Natural killer cell (primary cell): ENCODE measurements around the gene KCNB1. TPM values are rescaled to one million over a fixed set of nuclear protein-coding genes. Genes with fewer than 3 reads are reported as not detected.

ENCODE experiments used
- ATAC-seq, 3 donors: fragments of 150-1000 bp in 2 of 3; fragments of 200-7000 bp in 1 of 3; cut with Tn5 transposase; 1 replicate in 1 of 3; 2 replicates in 2 of 3; pipeline ENCODE4 v1.10.0; 2021; ENCODE audit warnings: mild to moderate bottlenecking in 2 of 3, moderate library complexity in 2 of 3
- DNase-seq, 2 donors: peaks; one replicate each; pipeline versions ENCODE4 v3.0.0 to v3.0.0-alpha.2; 2013 to 2021; ENCODE audit warnings: mixed read lengths in 1 of 2
- H3K27ac ChIP-seq: one replicate; pipeline ENCODE4 v1.5.1; 2013; ENCODE audit warnings: mild to moderate bottlenecking, low read length
- H3K27me3 ChIP-seq: one replicate; pipeline ENCODE4 v1.6.1; 2013; ENCODE audit warnings: low read length; ENCODE audit not compliant: control insufficient read depth, insufficient read depth
- H3K36me3 ChIP-seq: one replicate; pipeline ENCODE4 v1.6.1; 2013; ENCODE audit warnings: low read length; ENCODE audit not compliant: control insufficient read depth, insufficient read depth
- H3K4me1 ChIP-seq: one replicate; pipeline ENCODE4 v1.6.1; 2013; ENCODE audit warnings: low read length; ENCODE audit not compliant: control insufficient read depth, insufficient read depth
- H3K4me3 ChIP-seq: one replicate; pipeline ENCODE4 v1.5.1; 2013; ENCODE audit warnings: low read length
- H3K9me3 ChIP-seq: one replicate; pipeline ENCODE4 v1.6.1; 2013; ENCODE audit warnings: low read length; ENCODE audit not compliant: control insufficient read depth, insufficient read depth
- H3K27ac Mint-ChIP-seq, 2 donors: one replicate each; pipeline ENCODE4 v1.8.0; 2022; ENCODE audit warnings: mild to moderate bottlenecking in 2 of 2, mixed read lengths in 2 of 2, moderate library complexity in 1 of 2
- H3K27me3 Mint-ChIP-seq, 2 donors: one replicate each; pipeline ENCODE4 v1.8.0; 2022; ENCODE audit warnings: low read depth in 2 of 2, mixed read lengths in 2 of 2
- H3K36me3 Mint-ChIP-seq: one replicate; pipeline ENCODE4 v1.8.0; 2022; ENCODE audit warnings: mixed read lengths
- H3K4me1 Mint-ChIP-seq, 2 donors: one replicate each; pipeline ENCODE4 v1.8.0; 2022; ENCODE audit warnings: mixed read lengths in 2 of 2
- H3K4me3 Mint-ChIP-seq: one replicate; pipeline ENCODE4 v1.8.0; 2022; ENCODE audit warnings: mild to moderate bottlenecking, moderate library complexity, mixed read lengths
- H3K9me3 Mint-ChIP-seq, 2 donors: one replicate each; pipeline ENCODE4 v1.8.0; 2022; ENCODE audit warnings: mixed read lengths in 2 of 2
- CTCF ChIP-seq: fragments of 200-600 bp; IDR thresholded peaks from one replicate; pipeline ENCODE4 v1.8.0; 2022; ENCODE audit warnings: antibody characterized with exemption
- WGBS: methylation state at CpG from one replicate; pipeline ENCODE4 v1.1.7; 2013; ENCODE audit warnings: missing lambda C conversion rate; ENCODE audit not compliant: insufficient coverage; 5-methylcytosine and 5-hydroxymethylcytosine counted together
- intact Hi-C: fragments of 100-400 bp; cut with micrococcal nuclease; formaldehyde crosslinking; loops from one replicate; pipeline ENCODE4 v1.14.2; 2022
- total RNA-seq, 4 donors: library from RNA; stranded (reverse); fragments of 120-200 nt in 1 of 4; gene quantifications; one replicate each; pipeline versions ENCODE4 v1.2.3 to v1.2.4, GENCODE V29; 2013 to 2022

The KCNB1 gene
- total RNA-seq, 3 donors from 2014 or later (not counting 1 experiment from before 2014, with no cell fraction given) = 0.09 TPM; not detected in 2

- no peaks in the 10 kb centered on the region for H3K36me3 ChIP-seq
- Mint-ChIP-seq H3K4me3 (no peak overlapping the region), H3K27me3 (peaks cover 11 to 37% of the 10 kb centered on the region in 2 donors), H3K9me3 (no peaks in the 10 kb centered on the region), H3K4me1 (no peaks in the 10 kb centered on the region), H3K36me3 (no peaks in the 10 kb centered on the region), H3K27ac (no peak overlapping the region)
- no peaks in the 10 kb centered on the region for H3K27me3 ChIP-seq
- no peak overlapping the region for H3K27ac ChIP-seq
- intact Hi-C loops = no loop called here
- DNase-seq (no peak), ATAC-seq (no peak)
- no peaks in the 10 kb centered on the region for H3K9me3 ChIP-seq
- H3K4me1 ChIP-seq = no peaks in the 10 kb centered on the region
- H3K4me3 ChIP-seq = no peak overlapping the region
- TF ChIP-seq CTCF = no peak
- 95% methylated on average over 8 of the region's 9 CpGs for WGBS
Observed at GRCh38 chr20:49372095-49372734, 110.3 kb downstream of the KCNB1 start.

- Histone ChIP-seq H3K4me3 (no peak overlapping the region), H3K36me3 (no peaks in the 10 kb centered on the region), H3K9me3 (no peaks in the 10 kb centered on the region), H3K4me1 (no peaks in the 10 kb centered on the region), H3K27ac (no peak overlapping the region), H3K27me3 (no peaks in the 10 kb centered on the region)
- WGBS = 80% methylated on average over 5 of the region's 5 CpGs
- no peak for DNase-seq
- intact Hi-C loops = no loop called here
- no peak for ATAC-seq
- H3K36me3 Mint-ChIP-seq = no peaks in the 10 kb centered on the region
- H3K27ac Mint-ChIP-seq = no peak overlapping the region
- TF ChIP-seq CTCF = no peak
- no peaks in the 10 kb centered on the region for H3K9me3 Mint-ChIP-seq
- no peak overlapping the region for H3K4me3 Mint-ChIP-seq
- H3K4me1 Mint-ChIP-seq = no peaks in the 10 kb centered on the region
- peaks cover 17 to 45% of the 10 kb centered on the region in 2 donors for H3K27me3 Mint-ChIP-seq
Observed at GRCh38 chr20:49368596-49368995, 113.9 kb downstream of the KCNB1 start.

GRCh38 chr20:49367113-49367512, 115.4 kb downstream of the KCNB1 start:
- 84% methylated on average over 4 of the region's 5 CpGs for WGBS
- no peak overlapping the region for H3K4me3 Mint-ChIP-seq

More at GRCh38 chr20:49367113-49367512, 115.4 kb downstream of the KCNB1 start:
- Histone ChIP-seq H3K9me3 (no peaks in the 10 kb centered on the region), H3K4me3 (no peak overlapping the region), H3K27me3 (no peaks in the 10 kb centered on the region), H3K36me3 (no peaks in the 10 kb centered on the region), H3K4me1 (no peaks in the 10 kb centered on the region), H3K27ac (no peak overlapping the region)
- Mint-ChIP-seq H3K9me3 (no peaks in the 10 kb centered on the region), H3K27ac (no peak overlapping the region), H3K4me1 (no peaks in the 10 kb centered on the region), H3K36me3 (no peaks in the 10 kb centered on the region), H3K27me3 (peaks cover 17 to 45% of the 10 kb centered on the region in 2 donors)
- no peak for TF ChIP-seq CTCF
- DNase-seq (no peak), ATAC-seq (no peak)
- intact Hi-C loops = no loop called here
